Stomach (tissue), 4 donors: ENCODE results near the gene SMAD3.

Experiments
- EP300 ChIP-seq: sonication (generic); formaldehyde crosslinking; IDR thresholded peaks from one replicate; pipeline ENCODE4 v1.6.1; 2017; ENCODE audit warnings: antibody characterized with exemption
- POLR2A ChIP-seq, 4 donors: fragments of 450-650 bp; IDR thresholded peaks; one replicate each; pipeline ENCODE4 v1.6.1; 2016; ENCODE audit warnings: antibody characterized with exemption in 4 of 4, control low read depth in 2 of 4, mild to moderate bottlenecking in 1 of 4, moderate library complexity in 1 of 4
- POLR2AphosphoS5 ChIP-seq, 3 donors: sonication (generic); formaldehyde crosslinking; IDR thresholded peaks; one replicate each; pipeline ENCODE4 v1.6.1; 2016; ENCODE audit warnings: antibody characterized with exemption in 3 of 3
- TF ChIP-seq, protein P1 (sequence below), 7 experiments: fragments of 450-650 bp in 4 of 7; fragments of 200-600 bp in 3 of 7; sonication (generic) in 3 of 7; IDR thresholded peaks; one replicate each; pipeline ENCODE4 v1.5.1; 2016 to 2019; ENCODE audit warnings: antibody characterized with exemption in 7 of 7, control low read depth in 2 of 7, mild to moderate bottlenecking in 1 of 7

DNA sequence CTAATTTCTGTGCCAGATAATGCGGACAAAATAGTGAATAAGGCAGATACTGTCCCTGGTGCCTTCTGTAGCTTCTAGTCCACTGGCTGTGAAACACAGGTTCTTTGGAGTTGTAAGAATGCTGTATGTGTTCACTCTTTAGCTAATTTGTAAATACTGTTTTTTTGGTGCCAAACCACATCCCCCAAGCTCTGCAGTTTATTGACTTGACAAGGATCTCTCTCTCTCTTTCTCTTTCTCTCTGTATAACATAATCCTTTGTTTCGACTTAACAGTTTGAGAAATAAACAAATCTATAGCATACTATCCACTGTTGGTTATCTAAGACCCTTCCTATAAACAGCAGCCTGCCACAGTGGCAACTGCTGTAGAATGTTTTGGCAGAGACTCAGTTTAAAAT is 7.6 kb downstream of the SMAD3 start:
- TF ChIP-seq EP300 (no peak), POLR2A (IDR thresholded peaks at IDR 0.05) (no peak), POLR2AphosphoS5 (IDR thresholded peaks at IDR 0.05) (no peak)
- TF ChIP-seq, protein P1, sequence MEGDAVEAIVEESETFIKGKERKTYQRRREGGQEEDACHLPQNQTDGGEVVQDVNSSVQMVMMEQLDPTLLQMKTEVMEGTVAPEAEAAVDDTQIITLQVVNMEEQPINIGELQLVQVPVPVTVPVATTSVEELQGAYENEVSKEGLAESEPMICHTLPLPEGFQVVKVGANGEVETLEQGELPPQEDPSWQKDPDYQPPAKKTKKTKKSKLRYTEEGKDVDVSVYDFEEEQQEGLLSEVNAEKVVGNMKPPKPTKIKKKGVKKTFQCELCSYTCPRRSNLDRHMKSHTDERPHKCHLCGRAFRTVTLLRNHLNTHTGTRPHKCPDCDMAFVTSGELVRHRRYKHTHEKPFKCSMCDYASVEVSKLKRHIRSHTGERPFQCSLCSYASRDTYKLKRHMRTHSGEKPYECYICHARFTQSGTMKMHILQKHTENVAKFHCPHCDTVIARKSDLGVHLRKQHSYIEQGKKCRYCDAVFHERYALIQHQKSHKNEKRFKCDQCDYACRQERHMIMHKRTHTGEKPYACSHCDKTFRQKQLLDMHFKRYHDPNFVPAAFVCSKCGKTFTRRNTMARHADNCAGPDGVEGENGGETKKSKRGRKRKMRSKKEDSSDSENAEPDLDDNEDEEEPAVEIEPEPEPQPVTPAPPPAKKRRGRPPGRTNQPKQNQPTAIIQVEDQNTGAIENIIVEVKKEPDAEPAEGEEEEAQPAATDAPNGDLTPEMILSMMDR (IDR thresholded peaks at IDR 0.05): no peak
